Lung (tissue), 12 donors: ENCODE data around the gene CFAP119. TPM values are rescaled to one million over a fixed set of nuclear protein-coding genes. Genes with fewer than 3 reads are reported as not detected.

Experiments used
- ATAC-seq: fragments of 200-7000 bp; cut with Tn5 transposase; one replicate; pipeline ENCODE4 v1.9.1; 2020; ENCODE audit warnings: moderate number of reproducible peaks; ENCODE audit not compliant: insufficient read depth, low FRiP score
- DNase-seq, 3 donors: peaks; one replicate each; pipeline ENCODE4 v3.0.0-alpha.2; 2013 to 2017
- H3K27ac ChIP-seq, 2 donors: one replicate each; pipeline ENCODE4 v1.5.1; 2013; ENCODE audit warnings: mild to moderate bottlenecking in 2 of 2, moderate library complexity in 2 of 2, control low read depth in 1 of 2, inconsistent platforms in 1 of 2, low read depth in 1 of 2, low read length in 1 of 2
- H3K27me3 ChIP-seq, 3 donors: one replicate each; pipeline ENCODE4 v1.5.1; 2013; ENCODE audit warnings: low read length in 2 of 3; ENCODE audit not compliant: control insufficient read depth in 3 of 3, insufficient read depth in 3 of 3
- H3K36me3 ChIP-seq, 4 donors: one replicate each; pipeline ENCODE4 v1.5.1; 2013; ENCODE audit warnings: low read length in 4 of 4, mild to moderate bottlenecking in 1 of 4, moderate library complexity in 1 of 4; ENCODE audit not compliant: control insufficient read depth in 4 of 4, insufficient read depth in 4 of 4
- H3K4me1 ChIP-seq, 5 donors: one replicate each; pipeline ENCODE4 v1.5.1; 2013; ENCODE audit warnings: low read length in 5 of 5, mild to moderate bottlenecking in 2 of 5, moderate library complexity in 1 of 5; ENCODE audit not compliant: control insufficient read depth in 5 of 5, insufficient read depth in 5 of 5
- H3K4me3 ChIP-seq: one replicate; pipeline ENCODE4 v1.5.1; 2013; ENCODE audit warnings: mild to moderate bottlenecking, control low read depth, moderate library complexity
- H3K9ac ChIP-seq, 2 donors: one replicate each; pipeline ENCODE4 v1.5.1; 2013; ENCODE audit warnings: low read length in 2 of 2, control low read depth in 1 of 2; ENCODE audit not compliant: insufficient read depth in 1 of 2
- H3K9me3 ChIP-seq, 4 donors: one replicate each; pipeline ENCODE4 v1.5.1; 2013; ENCODE audit warnings: low read length in 3 of 4, mild to moderate bottlenecking in 1 of 4, moderate library complexity in 1 of 4; ENCODE audit not compliant: control insufficient read depth in 4 of 4, insufficient read depth in 3 of 4
- CTCF ChIP-seq: IDR thresholded peaks from 2 replicates; pipeline ENCODE4 v1.5.1; 2012; ENCODE audit warnings: mild to moderate bottlenecking; ENCODE audit errors: control extremely low read depth, extremely low read depth
- WGBS, 2 donors: extraction: QIAGEN DNeasy Blood & Tissue Kit; methylation state at CpG; one replicate each; pipeline ENCODE4 v1.1.7; 2013; 5-methylcytosine and 5-hydroxymethylcytosine counted together
- polyA plus RNA-seq, 2 donors: library from polyadenylated mRNA; stranded (reverse); fragments of 200-250 nt; gene quantifications; one replicate each; pipeline ENCODE4 v1.2.1, GENCODE V29; 2013
- total RNA-seq, 2 donors: library from RNA; depleted of rRNA in 1 of 2; stranded (reverse); fragments of >200 nt in 1 of 2; gene quantifications; one replicate each; pipeline ENCODE4 v1.2.1, GENCODE V29; 2014 to 2021
- donor health status: control.
- donor health status: control.
- donor health status: Bipolar disorder and iron deficiency.
- donor health status: healthy.
- donor health status: DM: yes; HTN: yes; CAD: no.

Gene CFAP119
- total and polyA plus RNA-seq, 4 donors = 7.3 to 29.5 (median 16.7) TPM

DNA sequence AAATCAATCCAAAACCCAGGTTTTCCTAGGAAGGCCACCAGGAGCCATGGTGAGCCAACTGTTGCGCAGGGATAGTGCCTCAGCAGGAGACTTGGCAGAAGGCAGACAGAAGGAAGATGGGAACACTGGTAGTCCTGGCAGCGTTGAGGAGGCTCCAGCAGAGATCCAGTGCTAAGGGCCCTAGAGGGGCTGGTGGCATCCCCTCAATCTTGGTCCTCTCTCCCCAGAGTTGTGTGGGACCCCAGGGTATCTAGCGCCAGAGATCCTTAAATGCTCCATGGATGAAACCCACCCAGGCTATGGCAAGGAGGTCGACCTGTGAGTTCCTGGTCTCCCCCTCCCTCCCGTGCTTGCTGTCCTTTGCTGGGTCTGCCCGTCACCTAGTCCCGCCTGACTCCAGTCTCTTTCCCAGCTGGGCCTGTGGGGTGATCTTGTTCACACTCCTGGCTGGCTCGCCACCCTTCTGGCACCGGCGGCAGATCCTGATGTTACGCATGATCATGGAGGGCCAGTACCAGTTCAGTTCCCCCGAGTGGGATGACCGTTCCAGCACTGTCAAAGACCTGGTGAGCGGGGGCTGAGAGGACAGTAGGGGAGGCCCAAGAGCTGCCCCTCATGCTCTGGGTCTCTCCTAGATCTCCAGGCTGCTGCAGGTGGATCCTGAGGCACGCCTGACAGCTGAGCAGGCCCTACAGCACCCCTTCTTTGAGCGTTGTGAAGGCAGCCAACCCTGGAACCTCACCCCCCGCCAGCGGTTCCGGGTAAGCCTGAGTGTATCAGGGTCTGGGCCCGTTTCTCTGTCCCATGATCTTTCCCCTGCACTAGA, 5.7 kb downstream of the CFAP119 start:
- Histone ChIP-seq H3K9ac (no peak overlapping the region), H3K27me3 (no peaks in the 10 kb centered on the region), H3K27ac (no peak overlapping the region), H3K9me3 (no peaks in the 10 kb centered on the region), H3K36me3 (peaks cover 0 to 35% (median 10%) of the 10 kb centered on the region in 4 donors), H3K4me3 (no peak overlapping the region), H3K4me1 (peaks cover 0 to 7% (median 3%) of the 10 kb centered on the region in 5 donors)
- no peak for TF ChIP-seq CTCF
- ATAC-seq (no peak), DNase-seq (no peak)
- WGBS, 2 donors = 94 to 97% methylated on average over 20 of the region's 20 CpGs

GRCh38 chr16:30753596-30753995, 8.3 kb downstream of the CFAP119 start:
- DNase-seq (no peak), ATAC-seq (no peak)
- WGBS, 2 donors = 79 to 87% methylated on average over 4 of the region's 4 CpGs

GRCh38 chr16:30750876-30751465, 10.9 kb downstream of the CFAP119 start:
- H3K27me3 ChIP-seq = no peaks in the 10 kb centered on the region
- DNase-seq (no peak), ATAC-seq (no peak)
- H3K9ac ChIP-seq = no peak overlapping the region
- peaks cover 0 to 5% (median 3%) of the 10 kb centered on the region in 5 donors for H3K4me1 ChIP-seq
- no peak for TF ChIP-seq CTCF
- 93 to 95% methylated on average over 20 of the region's 20 CpGs for WGBS, 2 donors
- no peaks in the 10 kb centered on the region for H3K9me3 ChIP-seq
- H3K27ac ChIP-seq = no peak overlapping the region
- H3K36me3 ChIP-seq = peaks cover 0 to 24% (median 6%) of the 10 kb centered on the region in 4 donors
- H3K4me3 ChIP-seq = no peak overlapping the region

More at GRCh38 chr16:30753596-30753995, 8.3 kb downstream of the CFAP119 start:
- Histone ChIP-seq H3K4me1 (peaks cover 0 to 2% (median 0%) of the 10 kb centered on the region in 5 donors), H3K27ac (no peak overlapping the region), H3K9me3 (no peaks in the 10 kb centered on the region), H3K27me3 (no peaks in the 10 kb centered on the region), H3K36me3 (peaks cover 0 to 37% (median 10%) of the 10 kb centered on the region in 4 donors), H3K4me3 (no peak overlapping the region), H3K9ac (no peak overlapping the region)
- no peak for TF ChIP-seq CTCF
